GM18870 (cell line): ENCODE data around the gene SYNGR4.
"Not testable (repeated sequence)": the region's sequence is repeated elsewhere in the genome, so short reads cannot be mapped to it uniquely, and the experiment has no call there.

Experiments used
- ATAC-seq: cut with Tn5 transposase; IDR thresholded peaks from one replicate; pipeline ENCODE4 v1.9.1; 2021; ENCODE audit warnings: moderate library complexity; ENCODE audit not compliant: unreplicated experiment

SYNGR4 gene, protein sequence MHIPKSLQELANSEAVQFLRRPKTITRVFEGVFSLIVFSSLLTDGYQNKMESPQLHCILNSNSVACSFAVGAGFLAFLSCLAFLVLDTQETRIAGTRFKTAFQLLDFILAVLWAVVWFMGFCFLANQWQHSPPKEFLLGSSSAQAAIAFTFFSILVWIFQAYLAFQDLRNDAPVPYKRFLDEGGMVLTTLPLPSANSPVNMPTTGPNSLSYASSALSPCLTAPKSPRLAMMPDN

DNA sequence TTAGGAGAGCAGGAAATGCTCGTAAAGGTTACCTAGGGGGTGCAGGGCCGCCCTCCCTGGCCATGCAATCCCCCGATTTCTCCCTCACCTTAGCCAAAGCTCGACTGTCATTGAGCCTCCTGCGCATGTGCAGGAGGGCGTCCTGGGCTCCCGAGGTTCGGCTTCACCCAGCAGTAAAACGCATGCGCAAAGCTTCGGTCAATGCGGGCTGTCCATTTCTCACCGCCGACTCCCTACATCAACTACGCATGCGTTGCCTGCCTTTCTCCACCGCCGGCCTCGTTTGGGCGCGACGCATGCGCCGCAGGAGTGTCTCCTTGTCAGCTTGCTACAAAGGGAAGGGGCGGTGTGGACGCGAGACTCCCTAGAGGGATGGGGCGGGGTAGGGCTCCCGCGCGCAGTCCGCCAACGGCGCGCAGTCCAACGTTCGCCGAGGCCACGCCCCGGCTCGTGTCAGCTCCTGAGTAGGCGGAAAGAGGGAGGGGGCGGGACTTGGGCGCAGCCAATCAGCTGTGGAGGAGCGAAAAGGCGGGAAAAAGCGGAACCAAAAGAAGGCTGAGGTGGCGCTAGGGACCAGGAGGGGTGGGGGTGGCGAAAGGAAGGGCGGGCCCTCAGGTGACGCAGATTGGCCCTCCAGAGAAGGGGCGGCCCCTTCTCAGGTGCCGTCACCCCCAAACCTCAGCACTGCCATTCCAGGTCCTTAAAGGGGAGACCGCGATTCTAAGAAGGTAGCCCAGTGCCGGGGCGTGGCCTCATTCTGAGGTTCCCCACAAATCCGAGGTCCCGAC is at the start of gene SYNGR4, which contains the start of gene TMEM143:
Gene SYNGR4 (plus strand): TSS at position 558 of the 788 bp plus-strand sequence. CDS start 1,476 bp downstream, outside the sequence.
Gene TMEM143 (minus strand): TSS at position 131 of the 788 bp plus-strand sequence. CDS start 20 bp downstream, at position 111.
- peak; percentile 77 for ATAC-seq

DNA sequence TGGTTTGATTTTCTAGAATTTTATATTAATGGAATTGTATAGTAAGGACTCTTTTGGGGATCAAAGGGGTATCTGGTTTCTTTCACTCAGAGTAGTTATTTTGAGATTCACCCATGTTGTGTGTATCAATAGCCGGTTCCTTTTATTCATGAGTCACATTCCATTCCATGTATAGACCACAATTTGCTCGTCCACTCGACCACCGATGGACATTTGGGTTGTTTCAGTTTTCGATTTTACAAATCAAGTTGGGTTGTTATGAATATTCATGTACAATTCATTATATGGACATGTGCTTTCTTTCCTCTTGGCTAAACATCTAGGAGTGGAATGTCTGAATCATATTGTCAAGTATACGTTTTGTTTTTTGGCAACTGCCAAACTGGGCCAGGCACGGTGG is 48.5 kb upstream of the SYNGR4 start:
- ATAC-seq, result no peak

DNA sequence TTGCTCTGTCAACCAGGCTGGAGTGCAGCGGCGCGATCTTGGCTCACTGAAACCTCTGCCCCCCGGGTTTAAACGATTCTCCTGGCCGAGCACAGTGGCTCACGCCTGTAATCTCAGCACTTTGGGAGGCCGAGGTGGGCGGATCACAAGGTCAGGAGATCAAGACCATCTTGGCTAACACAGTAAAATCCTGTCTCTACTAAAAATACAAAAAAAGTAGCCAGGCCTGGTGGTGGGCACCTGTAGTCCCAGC is 46.5 kb upstream of the SYNGR4 start:
- ATAC-seq, result not testable (repeated sequence)

DNA sequence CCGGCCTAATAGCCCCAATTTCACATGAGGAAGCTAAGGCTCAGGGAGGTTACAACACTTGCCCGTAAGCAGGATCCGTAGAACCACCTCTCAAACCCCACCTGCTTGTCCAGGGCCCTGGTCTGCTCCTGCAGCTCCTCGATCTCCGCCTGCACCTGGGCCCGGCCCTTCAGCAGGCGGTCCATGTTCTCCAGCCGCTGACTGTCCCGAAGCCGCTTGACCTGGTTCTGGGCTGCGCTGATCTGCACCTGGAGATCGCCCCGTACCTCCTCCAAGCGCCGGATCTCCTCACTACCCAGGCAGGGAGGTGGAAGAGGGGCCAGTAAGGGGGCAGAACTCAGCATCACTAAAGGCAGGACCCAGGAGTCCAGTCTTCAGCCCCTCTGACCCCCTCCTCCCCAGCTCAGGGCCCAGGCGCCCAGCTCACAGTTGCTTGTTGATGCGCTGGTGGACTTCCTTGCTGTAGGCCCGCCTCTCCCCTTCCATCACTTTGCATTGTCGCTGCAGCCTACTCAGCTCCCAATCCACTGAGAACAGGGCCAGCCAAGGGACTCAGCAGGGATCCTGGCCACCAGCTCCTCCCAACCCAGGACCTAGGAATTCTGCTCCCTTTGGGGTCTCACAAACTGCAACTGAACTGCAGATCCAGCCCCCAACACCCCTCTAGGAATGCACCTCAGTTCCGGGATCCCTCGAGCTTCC is 45.7 kb upstream of the SYNGR4 start:
- ATAC-seq, result no peak

DNA sequence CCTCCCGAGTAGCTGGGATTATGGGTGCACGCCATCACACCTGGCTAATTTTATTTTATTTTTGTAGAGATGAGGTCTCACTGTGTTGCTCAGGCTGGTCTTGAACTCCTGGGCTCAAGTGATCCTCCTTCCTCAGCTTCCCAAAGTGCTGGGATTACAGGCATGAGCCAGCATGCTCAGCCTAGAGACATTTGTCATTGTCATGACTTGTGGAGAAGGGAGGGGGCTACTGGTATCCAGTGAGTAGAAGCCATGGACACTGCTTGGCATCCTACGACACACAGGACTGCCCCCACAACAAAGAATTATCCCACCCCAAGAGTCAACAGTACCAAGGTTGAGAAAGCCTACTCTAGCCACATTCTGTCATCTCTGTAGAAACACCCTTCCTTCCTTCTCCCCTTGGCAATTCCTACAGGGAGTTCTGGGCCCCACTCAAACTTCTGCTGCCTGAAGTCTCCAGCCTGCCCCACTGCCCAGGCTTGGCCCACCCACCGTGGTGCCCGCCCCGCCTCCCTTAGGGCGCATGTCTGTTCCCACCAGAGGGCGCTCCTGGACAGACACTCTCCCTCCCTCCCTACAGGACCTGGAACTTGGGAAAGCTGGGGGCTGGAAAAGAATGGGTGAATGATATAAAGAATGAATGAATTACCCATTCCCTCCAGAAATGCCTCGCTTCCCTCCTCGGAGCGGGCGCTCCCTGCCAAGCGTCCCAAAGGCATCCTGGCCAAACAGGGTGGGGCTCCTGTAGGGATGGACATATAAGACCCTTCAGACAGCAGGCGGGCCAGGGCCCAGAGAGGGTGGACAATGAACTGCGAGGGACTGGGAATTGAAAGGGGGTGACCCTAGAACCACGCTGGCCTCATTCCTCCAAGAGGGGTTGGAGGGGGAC is 44.3 kb upstream of the SYNGR4 start:
- ATAC-seq, result no peak

DNA sequence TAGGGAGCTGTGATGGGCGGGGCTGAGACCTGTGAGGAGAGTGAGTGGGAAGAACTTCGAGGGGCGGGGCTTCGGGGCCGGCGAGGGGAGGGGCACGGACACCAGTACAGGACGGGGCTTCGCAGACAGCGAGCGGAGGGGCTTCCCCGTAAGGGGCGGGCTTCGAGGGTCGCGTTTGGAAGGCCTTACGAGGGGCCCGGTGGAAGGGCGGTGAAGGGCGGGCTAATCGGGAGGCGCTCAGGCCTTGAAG is 42.9 kb upstream of the SYNGR4 start:
- peak; percentile 30 for ATAC-seq

DNA sequence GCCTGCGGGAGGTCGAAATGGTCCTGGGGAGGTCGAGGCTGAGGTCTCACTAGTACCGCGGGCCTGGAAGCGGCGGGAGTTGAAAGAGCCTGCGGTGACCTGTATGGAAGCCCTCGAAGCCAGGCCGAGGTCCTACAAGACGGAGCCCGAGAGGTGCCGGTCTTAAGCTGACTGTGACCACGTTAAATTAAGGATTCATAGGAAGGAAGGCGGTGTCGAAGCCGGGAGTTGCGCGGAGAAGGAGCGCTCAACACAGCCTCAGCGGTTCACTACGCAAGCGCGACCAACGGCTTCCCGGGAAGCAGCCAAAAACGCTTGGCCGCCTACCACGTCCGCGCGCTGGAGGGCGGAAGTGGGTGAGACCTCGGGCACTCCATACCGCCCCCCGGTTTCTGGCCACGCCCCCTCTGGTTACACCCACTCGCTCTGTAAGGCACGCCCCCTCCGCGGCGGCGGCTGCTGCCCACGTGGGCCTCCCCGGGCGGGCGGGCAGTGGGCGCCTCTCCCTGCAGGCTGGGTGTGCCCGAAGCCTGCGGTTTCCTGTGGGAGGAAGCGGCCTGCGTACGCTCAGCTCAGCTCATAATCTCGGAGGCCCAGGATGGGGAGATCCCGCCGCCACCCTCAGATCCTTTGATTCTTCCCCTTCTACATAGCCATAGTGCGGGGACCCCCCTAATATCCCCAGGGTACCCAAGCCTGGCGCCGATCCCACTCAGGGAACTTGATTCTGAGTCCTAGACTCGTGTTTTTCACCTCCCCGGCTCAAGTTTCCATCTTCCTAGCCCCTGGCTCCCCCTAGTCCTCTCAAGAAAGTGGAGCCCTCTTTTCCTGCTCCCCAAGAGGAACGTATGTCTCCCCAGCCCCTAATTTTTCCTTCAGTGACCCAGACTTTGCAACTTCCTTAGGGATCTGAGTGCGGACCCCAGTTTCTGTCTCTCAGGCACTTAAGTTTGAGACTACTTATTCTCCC is 42.3 kb upstream of the SYNGR4 start:
- peak; percentile 58 for ATAC-seq

DNA sequence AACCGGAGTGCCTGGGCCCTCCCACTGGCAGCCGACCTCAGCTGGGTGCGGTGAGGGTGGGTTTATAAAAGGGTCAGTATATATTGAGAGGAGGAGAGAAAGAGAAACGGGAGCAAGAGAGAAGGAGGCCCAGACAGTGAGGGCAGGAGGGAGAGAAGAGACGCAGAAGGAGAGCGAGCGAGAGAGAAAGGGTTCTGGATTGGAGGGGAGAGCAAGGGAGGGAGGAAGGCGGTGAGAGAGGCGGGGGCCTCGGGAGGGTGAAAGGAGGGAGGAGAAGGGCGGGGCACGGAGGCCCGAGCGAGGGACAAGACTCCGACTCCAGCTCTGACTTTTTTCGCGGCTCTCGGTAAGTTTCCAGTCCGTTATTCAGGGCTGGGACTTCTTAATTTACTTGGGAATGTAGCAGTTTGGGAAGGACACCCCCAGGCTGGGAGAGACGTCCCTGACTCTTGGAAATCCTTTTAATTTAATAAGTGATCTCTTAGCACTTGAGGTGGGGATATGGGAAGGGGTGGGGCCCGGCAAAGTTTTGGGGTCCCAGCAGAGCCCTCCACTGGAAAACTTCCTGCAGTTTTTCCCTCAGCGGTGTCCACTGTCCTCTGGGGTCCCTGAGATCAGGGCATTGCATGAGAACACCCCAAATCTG is 38.8 kb upstream of the SYNGR4 start, which contains the start of gene EMP3:
Gene EMP3 (plus strand): TSS at position 288 of the 646 bp plus-strand sequence. CDS start 1,293 bp downstream, outside the sequence.
- no peak for ATAC-seq

DNA sequence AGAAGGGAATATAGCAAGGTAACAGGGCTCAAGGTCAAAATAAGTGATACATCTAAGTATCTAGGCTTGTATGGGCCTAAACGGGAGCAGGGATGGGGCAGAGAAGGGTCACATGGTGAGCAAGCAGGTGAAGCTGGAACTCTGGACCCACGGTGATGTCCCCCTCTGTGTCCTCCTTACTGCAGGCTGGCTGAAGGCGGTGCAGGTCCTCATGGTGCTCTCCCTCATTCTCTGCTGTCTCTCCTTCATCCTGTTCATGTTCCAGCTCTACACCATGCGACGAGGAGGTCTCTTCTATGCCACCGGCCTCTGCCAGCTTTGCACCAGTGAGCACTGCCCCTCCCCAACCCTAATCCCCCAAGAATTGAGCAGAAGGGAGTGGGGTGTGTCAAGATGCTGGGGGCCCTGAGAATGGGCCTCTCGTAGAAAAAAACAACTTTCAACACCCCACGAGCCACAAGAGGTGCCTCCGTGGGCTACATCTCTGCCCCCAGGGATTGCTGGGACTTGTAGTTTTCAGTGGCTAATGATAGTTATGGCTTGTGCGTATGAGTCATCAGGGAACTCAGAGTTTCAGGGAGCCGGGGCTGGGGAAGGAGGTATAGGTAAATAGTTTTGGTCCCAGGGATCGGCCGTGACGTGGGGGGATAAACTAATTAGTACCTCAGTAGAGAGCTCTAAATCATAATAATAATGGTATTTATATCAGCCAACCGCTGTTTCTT is 34.8 kb upstream of the SYNGR4 start:
- ATAC-seq, result no peak

DNA sequence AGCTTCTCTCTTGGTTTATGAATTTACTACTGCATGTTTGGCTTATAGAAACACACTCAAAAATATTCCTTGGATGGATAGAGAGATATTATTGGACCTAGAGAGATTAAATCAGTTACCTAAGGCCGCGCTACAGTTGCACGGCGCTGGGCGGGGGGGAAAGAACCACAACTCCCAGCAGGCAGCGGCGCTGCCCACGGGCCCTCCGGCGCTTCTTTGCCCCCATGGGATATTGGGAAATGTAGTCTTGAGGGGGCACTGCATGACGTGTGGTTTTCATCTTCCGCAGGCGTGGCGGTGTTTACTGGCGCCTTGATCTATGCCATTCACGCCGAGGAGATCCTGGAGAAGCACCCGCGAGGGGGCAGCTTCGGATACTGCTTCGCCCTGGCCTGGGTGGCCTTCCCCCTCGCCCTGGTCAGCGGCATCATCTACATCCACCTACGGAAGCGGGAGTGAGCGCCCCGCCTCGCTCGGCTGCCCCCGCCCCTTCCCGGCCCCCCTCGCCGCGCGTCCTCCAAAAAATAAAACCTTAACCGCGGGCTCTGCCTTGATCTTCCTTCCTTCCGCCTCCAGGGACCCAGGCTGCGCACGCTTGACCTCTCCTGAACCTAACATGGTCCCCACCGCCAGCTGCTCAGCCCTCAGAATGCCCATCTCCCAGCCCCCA is 34.0 kb upstream of the SYNGR4 start:
- ATAC-seq, result no peak

DNA sequence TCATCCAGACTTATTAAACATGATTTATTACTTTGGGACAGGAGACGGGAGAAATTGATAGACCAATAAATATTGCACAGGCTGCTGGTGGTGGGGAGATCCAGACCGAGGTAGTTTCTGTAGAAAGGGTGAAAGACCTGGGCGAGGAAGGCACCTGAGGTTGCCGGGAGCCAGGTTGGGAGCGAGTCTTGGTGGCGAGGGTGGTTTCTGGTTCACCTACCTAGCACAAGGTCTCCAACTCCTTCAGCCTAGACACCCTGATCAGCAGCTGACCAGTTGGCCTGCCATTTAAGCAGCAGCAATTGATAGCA is 31.9 kb upstream of the SYNGR4 start:
- ATAC-seq, result no peak

DNA sequence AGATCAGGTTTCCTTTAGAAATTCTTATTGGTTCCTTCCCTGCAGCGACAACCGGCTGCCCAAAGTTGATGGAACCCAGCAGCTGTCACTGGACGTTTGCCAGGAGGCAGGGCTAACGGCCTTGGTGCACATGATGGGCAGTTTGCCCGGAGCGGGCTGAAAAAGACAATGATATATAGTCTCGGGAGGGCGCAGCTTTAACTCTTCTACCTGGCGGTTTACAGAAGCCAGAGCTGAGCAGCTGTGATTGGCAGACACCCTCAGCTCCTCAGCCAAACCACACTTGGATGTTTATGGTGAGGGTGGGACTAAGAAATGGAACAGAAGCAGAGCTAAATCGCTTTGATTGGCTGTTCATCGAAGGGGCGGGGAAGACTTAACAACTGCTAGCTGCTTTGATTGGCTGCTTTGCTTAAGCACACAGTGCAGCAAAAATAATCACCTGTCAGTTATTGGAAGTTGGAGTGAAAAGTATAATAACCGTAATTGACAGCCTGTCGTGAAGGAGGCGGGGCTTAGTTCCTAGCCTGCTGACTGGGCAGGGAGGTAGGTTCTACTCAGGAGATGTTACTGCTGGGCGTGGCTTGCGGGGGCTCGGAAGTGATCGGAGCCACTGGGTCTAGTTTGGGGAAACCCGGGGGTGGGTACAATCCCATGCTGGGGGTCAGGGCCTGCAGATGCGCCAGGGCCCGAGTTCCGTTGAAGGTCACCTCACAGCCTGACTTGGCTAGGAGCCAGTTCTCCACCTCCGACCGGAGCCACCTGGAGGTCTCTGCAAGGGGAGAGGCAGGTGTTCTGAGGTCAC is 31.3 kb upstream of the SYNGR4 start:
- ATAC-seq, result peak; percentile 76

DNA sequence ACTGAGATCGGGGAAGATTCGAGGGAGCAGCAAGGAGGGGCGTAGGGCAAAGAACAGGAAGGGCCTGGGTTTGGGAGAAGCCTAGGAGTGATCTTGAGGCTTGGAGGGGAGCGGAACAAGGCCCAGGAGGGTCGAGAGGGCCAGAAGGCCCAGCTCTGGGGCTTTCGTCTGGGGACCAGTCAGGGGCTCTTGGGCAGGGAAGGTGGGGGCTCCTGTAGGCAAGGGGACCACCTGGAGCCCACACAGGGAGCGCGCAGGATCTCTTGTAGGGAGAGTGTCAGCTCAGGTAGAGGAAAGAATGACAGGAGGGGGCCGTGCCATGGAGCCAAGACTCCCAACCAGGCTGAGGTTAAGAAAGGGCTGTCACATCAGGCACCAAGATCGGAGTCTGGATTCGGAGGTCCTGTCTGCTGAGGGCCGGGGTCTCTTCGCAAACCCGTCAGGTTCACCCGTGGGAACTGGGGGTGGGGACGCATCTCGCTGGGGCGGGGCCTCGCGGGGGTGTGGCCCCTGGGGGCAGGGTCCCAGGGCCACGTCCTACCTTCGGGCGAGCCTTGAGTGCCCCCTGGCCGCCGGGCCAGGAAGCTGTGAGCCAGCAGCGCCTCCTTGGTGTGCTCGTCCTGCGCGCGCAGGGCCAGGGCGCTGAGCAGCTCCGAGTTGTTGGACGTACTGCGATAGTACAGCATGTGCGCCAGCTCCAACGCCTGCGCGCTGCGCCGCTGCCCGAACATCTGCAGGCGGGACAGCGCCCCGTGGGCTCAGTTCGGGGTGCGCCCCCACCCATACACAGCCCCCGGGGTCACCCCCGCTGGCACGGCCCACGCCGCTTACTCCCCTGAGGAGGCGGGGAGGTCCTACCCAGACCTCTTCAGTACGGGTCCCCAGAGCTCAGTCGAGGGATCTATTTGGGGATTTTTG is 30.4 kb upstream of the SYNGR4 start:
- ATAC-seq, result no peak

DNA sequence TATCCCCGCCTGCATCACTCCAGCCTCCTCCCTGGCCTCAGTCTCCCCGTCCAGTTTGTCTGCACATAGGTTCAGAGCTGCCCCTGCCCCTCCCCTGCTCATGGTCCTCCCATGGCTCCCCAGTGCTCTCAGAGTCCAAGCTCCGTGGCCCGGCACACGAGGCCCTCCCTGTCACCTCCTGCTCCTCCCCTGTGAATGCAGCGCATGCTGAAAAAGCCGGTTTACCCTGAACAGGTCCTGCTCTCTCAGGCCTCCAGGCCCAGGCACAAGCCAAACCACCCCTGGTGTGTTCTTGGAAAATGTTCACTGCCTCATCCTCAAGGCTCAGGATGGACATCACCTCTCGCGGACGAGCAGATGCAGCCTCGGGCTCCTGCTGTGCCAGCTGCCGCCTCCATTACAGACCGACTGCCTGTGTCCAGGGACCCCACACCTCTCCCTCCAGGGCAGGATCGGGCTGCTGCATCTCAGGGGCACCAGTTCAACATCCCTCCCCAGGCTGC is 25.9 kb upstream of the SYNGR4 start:
- no peak for ATAC-seq

DNA sequence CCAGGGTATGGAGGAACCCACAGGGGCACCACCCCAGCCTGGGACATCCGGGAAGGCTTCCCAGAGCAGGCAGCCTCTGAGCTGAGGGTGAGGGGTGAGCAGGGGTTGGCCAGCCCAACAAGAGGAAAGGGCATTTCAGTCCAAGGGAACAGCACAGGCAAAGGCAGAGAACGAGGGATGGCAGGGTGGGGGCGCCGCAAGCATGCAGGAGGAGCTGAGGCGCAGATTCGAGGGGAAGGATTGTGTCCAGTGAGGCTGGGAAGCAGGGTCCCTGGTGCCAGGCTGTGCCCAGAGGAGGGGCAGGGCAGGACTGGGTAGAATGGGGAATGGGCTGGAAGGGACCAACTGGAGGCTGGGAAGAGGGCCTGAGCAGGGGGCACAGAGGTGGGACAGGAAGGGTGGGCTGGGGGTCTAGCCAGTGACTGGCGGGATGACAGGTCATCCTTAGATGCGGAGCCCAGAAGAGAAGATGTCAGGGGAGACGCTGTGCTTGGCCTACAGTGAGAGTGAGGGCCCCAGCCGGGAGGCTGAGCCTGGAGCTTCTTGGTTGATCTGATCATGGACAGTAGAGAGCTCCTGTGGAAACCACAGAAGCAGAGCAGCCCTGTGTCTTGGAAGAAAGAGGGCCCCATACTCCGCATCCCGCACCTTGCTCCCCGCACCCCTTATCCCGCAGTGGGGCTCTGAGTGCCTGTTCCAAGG is 25.2 kb upstream of the SYNGR4 start:
- ATAC-seq, result no peak

DNA sequence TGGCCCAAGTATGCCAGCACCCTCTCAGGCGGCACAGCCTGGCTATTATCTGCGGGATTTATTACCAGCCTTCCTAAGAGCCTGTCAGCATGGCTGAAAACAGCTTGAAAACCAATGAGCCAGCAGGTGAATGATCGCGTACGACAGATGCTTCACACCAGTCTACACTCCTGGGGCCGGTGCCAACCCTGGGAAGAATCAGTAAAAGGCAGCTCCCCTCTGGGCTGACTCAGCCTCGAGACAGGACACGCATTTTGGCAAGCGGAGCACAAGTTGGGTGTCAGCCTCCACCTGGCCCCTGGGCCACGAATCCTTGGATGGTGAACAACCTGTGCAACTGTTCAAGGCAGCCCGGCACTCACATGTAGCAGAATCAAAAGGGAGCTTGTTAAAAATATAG is 23.2 kb upstream of the SYNGR4 start:
- no peak for ATAC-seq
